Measurements from ENCODE around the gene GNPTG.

DNA sequence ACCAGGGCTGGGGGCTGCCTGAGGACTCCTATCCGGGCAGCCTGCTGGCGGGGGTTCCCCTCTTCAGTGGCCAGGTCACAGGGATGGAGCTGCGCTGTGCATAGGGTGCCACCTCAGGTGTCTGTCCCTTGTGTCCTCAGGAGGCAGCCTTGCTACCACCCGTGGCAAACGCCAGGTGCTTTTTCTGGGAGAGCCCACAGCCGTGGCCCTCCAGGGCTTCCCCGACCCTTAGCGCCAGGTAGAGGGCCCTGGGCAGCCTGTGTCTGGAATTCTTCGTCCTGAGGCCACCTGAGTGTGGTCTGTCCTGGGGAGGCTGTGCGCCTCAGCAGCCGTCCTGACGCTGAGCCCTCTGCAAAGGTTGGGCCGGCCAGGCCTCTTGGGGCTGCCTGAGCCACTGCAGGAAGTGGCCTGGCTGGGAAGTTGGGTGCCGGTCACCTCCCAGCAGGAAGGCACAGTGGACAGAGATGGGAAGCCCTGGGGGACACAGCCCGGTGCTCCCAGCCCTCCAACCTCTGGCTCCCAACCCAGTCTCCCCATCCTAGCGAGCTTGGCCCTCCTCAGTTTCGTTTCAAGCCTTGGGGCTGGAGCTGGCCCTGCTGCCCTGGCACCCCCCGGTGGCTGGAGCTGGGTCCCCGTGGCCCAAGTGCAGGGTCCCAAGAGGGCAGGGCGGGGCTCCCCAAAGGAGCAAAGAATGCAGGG, 25.9 kb upstream of the GNPTG start:
- TF ChIP-seq EZH2 (IDR thresholded peaks at IDR 0.05; ENCODE audit: borderline replicate concordance, low read depth, low read length, poor library complexity, severe bottlenecking), result no peak
- TF ChIP-seq, protein P1, sequence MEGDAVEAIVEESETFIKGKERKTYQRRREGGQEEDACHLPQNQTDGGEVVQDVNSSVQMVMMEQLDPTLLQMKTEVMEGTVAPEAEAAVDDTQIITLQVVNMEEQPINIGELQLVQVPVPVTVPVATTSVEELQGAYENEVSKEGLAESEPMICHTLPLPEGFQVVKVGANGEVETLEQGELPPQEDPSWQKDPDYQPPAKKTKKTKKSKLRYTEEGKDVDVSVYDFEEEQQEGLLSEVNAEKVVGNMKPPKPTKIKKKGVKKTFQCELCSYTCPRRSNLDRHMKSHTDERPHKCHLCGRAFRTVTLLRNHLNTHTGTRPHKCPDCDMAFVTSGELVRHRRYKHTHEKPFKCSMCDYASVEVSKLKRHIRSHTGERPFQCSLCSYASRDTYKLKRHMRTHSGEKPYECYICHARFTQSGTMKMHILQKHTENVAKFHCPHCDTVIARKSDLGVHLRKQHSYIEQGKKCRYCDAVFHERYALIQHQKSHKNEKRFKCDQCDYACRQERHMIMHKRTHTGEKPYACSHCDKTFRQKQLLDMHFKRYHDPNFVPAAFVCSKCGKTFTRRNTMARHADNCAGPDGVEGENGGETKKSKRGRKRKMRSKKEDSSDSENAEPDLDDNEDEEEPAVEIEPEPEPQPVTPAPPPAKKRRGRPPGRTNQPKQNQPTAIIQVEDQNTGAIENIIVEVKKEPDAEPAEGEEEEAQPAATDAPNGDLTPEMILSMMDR (conservative IDR thresholded peaks at IDR 0.05; ENCODE audit: low read depth, low read length), result no peak
